Left kidney (tissue), 2 donors: ENCODE results near the gene CEBPG. TPM values are rescaled to one million over a fixed set of nuclear protein-coding genes. Genes with fewer than 3 reads are reported as not detected.

ENCODE experiments used
- DNase-seq: peaks from one replicate; pipeline ENCODE4 v3.0.0-alpha.2; 2013
- polyA plus RNA-seq: library from polyadenylated mRNA; unstranded; fragments of 120-200 nt; gene quantifications from one replicate; pipeline ENCODE4 v1.2.1, GENCODE V29; 2013; ENCODE audit not compliant: insufficient read length

The CEBPG gene
- polyA plus RNA-seq, 1 donor: 25.6 TPM

DNA sequence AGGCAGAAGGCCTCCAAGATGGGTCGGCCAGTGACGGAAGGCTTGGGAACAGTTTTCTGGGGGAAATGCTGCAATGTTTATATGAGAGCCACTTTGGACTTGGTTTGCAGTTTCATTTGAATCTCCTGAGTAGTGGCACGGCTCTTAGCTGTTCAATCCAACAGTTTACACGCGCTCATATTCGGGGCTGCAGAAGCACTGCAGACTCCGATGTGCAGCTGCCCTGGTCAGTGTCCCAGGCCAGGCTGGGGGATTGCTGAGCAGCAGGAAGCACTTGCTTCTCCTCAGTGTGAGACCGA is 31.7 kb downstream of the CEBPG start:
- no peak for DNase-seq

DNA sequence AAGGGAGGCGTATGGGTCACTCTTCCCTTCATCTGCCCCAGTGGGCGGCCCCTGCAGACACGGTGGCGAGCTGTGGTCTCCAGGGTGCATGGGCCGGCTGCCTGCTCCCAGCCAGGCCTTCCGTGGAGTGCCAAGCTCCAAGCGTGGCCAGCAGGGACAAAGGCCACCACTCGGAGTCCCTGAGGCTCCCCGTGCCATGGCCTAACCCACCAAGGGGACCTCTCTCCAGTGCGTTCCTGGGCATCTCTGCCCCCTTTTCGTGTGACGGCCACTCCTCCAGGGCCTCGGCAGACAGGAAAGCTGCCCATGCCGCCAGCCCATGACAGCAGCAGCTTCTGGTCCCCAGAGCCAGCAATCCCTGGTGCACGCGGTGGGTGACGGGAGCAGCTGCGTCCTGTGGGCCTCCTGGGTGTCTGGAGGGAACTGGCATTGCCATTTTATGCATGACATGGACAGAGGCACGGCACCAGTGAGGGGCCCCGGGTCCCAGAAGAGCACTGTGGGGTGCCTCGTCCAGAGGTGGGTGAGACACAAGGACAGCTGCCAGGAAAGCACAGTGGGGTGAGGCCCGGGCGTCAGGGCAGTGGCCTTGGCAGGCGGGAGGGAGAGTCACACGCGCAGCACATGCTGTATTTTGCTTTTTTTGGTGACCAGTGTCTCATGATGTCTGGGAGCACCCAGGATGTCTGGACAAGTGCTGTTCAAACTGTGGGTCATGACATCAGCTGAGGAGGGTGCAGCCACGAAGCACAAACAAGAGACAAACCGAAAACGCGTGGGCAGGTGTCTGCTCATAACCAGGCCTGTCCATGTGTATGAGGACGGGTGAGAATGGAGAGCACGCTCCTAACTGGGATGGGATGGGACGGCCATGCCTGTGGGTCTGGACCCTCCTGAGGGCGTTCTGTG is 32.3 kb downstream of the CEBPG start:
- DNase-seq: no peak

DNA sequence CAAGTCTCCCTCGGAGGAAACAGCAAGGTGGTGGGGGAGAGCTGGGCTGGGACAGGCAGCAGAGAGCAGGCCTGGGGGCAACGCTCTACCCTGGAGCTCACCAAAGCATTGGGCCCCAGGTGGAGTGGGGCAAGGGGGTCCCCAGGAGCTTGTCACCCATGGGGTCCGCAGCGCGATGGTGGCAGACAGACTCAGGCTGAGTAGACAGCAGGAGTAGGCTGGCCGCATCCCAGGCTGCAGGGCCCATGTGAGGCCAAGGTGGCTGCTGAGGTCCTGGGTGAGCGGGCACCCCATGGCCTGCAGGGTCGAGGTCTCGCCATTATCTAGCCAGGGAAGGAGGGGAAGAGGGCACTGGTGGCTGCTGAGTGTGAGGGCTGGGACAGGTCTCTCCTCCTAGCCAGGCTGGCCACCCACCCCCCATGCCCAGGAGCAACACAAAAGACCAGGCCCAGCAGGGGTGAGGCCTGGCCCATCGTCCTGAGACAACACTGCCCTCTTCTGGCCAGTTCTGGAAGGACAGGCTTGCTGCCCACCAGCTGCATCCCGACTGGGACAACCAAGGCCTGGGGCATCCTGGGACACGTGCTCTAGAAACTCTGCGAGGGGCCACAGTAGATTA is 33.1 kb downstream of the CEBPG start:
- DNase-seq: peak; percentile 42

DNA sequence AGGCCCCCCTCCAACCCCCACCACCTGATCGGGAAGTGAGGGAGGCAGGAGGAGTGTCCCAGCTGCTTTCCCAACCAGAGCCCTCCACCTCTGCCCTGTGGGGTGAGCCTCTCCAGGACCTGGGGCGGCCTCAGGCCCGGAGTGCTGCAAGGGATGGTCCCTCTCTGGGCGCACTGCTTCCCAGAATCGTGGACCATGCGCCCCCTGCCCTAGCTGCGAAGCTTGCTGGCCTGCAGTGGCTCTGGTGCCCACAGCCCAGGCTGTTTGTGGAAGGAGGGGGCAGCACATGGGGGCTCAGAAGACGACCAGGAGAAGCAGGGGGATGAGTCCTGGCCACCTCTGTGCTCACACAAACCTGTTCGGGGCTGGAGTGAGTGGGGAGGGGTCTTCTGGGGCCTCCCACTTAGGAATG is 33.6 kb downstream of the CEBPG start:
- no peak for DNase-seq

DNA sequence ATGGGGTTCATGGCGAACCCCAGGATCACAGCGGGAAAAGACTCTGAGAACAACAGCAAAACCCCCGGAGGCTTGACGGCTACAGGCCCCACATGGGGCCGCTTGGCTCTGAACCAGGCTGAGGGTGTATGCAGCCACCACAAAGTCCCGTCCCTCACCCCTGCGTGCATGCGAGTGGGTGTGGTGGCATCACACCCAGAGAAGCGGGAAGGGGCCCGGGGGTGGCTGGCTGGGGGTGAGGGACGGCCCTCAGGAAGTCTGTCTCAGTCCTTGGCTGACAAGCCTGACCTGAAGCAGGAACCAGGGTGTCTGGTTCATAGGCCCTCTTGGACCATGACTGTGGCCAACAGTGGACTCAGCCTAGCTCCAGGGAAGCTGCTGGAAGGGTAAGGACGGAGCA is 34.2 kb downstream of the CEBPG start:
- no peak for DNase-seq

DNA sequence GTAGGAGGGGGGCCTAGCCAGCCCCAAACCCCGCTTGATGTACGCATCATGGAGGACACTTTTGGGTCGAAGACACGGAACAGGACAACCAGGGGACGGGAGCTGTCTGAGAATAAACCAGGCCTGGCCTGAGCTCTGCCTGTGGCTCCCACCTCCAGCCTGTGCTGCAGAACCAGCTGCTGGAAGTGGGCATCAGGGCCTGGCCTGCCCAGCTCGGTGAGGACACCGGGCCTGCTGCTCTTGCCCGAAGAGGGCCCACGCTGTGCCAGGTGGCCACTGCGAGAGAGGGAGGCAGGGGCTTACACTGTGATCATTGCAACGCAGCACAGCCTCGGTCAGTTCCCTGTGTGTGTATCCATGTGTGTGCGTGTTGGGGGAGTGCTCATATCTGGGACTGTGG is 34.6 kb downstream of the CEBPG start:
- no peak for DNase-seq

DNA sequence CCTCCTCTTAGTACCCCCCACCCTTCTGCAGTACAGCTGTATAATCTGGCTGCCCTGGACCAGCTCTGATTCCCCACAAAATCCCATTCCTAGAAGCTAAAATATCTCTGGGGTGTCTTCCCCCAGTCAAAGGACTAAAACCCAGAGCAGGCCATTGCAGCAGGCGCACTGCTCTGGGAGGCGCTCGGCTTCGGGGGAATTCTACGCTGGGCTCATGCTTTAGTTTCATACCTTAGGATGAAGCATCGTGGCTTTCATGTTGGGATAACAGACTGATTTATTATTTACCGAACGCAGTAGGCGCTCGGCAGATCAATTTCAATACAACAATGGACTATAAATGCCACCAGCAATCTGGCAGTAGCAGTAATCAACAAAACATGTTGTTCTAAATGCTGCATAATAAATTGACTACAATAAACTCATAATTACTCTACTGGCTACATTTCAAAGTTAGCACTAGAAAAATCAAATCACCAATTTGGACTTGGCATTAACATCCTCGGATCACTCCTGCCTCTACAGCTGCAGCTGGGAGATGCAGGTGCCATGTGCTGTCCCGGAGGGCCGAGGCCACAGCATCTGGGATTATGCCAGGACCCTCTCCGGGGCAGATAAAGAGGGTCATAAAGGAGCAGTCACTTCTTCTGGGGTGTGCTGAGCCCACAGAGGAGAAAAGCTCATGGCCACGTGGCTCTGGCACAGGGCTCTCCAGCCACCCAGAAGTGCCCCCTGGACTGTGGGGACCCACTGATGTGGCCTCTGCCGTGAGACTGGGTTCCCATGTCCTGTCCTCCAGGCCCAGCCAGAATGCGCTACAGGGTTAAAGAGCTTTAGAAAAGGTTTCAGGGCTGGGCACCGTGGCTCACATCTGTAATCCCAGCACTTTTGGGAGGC is 35.3 kb downstream of the CEBPG start:
- no peak for DNase-seq

DNA sequence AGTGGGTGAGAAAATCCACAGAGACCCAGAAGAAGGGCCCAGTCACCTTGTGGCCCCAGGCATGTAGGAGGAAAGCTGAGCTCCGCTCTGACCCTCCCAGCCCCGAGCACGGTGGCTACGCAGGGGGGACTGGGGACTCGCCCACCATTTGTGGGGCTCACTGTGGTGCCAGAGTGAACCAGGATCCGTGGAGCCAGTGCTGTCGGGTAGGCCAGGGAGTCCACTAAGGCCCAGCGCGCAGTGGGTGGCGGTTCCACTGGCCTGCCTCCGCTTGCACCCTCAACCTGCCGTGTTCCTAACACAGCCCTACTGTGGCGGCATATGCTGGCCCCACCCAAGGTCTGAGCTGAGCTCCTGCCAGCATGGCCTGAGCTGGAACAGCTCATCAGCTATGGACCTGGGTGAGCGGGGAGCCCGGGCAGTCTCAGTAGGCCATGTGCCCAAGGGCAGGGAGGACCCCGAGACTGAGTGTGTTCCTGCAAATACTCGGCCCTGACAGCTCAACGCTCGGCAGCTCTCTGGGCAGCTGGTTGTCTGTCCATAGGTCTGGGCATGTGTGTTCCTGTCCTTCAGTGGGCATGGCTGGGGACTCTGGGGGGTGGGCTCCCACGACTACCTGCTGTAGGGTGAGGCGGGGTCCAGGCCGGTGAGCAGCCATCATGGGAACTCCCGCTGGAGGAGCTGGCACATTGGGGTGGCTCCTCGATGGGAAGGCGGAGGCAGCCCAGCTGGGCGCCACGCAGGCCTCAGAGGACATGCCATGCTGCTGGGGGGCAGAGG is 36.6 kb downstream of the CEBPG start:
- no peak for DNase-seq

DNA sequence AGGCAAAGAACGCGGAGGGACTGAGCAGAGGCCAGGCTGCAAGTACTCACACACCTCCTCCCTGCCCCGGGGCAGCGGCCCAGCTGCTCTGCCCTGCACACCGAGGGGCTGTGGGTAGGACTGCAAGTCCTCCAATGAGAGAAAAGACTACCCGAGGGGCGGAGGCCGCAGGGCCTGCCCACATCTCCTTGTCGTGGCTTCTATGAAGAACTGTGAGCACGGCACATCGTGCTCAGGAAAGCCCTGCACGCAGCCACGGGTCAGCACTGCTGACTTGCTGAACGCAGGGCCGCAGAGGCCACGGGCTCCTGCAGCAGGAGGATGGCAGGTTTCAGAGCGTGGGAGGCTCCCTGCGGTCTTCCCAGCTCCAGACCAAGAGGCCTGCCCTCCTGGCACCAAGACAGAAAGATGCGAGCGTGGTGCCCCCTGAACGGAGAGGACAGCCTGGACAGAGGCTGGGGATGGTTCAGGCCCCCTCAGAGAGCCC is 37.4 kb downstream of the CEBPG start:
- no peak for DNase-seq

DNA sequence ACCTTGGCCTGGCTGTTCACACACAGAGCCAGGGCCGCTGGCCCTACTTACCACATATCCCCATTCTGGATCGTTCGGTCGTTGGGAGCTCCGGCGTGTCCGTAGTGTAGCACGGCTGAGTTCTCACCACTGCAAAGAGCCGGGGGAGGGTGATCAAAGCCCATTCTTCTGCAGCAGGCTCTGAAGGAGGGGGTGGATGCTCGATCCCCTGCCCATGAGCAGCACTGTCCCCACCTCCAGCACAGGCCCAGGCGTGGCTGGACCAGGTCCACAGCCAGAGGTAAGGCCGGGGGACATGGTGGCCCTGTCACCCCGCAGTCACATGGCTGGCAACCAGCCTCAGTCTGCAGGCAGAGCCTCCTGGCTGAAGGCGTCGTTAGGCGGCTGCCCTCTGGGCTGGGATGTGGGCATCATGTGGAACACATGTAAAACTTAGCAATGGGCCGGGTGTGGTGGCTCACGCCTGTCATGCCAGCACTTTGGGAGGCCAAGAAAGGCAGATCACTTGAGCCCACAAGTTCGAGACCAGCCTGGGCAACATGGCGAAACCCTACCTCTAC is 38.2 kb downstream of the CEBPG start:
- no peak for DNase-seq

DNA sequence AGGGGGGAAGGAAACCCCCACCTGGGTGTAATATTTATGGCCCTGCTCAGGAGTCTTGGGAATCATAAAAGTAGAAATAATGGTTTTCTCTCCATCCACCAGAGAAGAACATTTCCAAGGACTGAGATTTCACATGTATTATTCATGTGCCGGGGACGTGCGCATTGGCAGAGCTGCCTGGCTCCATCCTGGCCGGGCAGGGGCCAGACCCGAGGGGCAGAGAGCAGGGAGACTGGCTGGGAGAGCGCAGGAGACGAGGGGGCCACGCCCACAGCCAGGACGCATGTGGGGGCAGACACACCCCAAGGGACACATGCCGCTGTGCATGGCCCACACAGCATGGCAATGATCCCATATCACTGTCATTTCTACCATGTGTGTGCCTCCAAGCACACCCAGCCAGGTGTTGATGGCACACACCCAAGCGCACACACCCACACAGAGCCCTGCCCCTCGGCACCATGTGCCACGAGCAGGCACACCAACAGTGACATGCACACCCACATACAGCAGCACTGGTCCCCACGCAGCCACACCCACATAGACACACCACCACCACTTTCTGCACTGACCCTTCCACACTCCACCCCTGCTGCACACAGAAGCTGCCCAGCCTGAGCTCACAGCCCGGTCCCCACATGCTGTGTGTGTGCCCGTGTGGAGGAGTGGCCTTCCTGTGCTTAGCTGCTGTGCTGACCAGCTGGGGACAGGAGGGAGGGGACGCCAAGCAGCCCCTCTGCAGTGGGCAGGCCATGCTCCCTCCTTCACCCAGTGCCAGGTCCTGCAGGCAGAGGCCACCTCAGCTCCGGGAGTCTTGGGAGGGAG is 39.3 kb downstream of the CEBPG start:
- DNase-seq: no peak

DNA sequence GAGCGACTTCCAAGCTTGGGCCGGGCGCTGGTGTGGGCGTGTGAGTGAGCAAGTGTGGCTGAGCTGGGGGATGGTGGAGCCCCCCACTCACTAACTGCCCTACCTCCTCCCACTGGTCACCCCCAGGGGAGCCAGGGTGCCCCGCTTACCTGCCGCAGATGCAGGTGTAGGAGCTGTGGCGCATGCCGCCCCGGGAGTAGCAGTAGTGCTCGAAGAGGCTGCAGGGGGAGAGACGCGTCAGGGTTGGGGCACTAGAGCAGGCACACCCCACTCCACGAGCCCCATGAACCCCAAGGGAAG is 39.9 kb downstream of the CEBPG start:
- no peak for DNase-seq

DNA sequence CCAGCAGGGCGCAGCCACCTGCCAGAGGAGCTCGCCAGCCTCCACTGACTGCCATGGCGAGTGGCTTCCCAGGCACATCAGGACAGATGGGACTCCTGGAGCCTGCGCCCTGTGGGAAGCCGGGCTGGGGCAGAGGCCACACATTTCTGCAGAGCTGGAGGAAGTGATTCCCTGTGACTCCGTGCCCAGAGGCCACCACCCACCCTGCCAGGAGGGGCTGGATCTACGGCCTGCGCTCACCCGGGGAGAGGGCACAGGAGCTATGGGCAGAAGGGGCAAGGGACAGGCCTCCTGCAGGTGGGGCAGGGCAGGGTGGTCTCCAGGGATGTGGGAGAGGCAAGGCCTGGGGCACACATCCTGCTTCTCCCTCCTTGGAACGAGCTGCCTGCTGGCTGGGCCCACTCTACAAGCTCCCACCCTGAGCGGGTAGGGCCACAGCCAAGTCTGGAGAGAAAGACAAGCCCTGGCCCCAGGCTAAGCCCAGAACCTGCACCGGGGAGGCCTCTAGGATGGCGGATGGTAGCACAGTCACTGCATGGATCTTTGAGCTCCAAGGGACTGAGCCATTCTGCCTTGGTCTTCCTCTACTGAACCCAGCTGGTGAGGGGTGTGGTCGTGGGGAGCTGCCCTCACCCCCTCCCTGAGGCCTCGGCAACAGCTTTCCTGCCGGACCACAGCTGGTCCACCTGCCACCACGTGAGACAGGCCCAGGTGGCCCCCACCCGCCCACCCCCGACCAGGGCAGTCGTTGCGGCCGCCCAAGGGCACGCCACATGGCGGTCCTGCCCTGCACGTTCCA is 40.6 kb downstream of the CEBPG start:
- no peak for DNase-seq

DNA sequence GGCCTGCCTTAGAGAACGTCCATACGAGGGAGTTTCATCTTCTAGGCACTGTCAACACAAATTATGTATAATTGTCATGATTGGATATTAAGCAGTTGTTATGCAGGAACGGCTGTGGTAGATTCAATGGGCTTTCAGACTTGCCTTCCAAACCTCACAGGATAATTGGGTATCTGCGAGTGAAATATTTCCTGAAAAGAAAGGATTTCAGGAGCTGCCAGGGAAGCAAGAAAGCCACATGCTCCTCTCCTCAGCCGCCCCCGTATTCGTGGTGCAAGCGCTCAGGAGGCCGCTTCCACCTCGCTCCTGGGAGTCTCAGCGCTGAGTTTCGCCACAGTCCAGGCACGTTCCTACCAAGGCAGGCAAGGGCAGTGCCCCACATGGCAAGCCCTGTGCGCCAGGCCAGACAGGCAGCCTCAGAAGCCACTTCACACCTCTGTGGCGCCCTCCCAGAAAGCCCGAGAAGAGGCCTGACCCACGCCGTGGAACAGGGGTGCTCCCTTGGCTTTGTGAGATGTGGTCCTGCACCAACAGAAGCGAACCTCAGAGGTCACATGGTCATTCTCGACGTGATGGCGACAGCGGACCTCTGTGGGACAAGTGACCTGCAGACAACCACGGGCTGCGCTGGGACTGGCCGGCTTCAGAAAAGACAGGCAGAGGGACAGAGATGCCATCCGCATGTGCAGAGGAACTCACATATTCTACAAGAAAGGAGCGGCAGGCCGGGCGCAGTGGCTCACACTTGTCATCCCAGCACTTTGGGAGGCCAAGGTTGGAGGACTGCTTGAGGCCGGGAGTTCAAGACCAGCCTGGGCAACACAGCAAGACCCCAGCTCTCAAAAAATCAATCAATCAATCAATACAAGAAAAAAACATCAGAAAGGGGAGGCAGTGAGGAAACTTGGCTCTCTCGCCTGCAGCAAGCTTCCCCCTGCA is 41.4 kb downstream of the CEBPG start:
- no peak for DNase-seq

DNA sequence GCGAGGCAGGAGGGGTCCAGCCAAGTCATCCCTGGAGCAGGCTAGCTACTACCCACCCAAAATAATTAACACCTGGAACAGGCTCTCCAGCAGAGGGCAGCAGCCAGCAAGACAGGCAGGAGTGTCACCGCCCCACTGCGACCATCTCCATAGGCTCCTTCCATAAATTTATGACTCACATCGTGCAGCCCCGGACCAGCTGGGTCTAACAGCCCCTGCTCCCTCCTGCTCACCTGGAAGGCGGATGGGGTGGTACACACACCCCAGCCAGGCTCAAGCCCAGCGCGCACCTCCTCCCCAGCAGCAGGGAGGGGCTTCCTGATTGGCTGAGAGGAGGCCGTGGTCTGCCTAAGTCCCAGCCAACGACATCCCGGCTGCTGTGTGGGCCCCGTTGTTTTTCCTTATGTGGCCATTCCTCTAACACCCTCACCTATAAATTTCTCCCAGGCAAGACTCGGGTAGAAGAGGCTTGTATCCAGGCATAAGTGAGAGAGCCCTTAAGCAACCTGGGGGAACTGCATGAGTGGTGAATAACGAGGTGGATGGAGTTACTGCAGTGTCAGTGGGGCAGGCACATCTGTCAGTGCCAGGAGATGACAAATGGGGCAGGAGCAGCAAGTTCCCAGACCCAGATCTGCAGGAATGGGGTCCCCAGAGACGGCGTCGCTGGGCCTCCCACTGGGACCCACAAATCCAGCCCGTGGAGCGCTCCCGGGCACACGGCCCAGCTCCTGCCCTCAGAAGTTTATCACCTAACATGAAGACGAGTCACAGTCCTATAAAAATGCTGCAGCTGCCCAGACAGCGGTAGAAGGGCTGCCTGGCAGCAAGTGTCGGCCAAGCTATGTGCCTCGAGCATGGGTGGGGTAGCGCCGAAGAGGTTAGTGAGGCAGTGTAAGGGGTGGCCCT is 43.1 kb downstream of the CEBPG start:
- DNase-seq: peak; percentile 49

DNA sequence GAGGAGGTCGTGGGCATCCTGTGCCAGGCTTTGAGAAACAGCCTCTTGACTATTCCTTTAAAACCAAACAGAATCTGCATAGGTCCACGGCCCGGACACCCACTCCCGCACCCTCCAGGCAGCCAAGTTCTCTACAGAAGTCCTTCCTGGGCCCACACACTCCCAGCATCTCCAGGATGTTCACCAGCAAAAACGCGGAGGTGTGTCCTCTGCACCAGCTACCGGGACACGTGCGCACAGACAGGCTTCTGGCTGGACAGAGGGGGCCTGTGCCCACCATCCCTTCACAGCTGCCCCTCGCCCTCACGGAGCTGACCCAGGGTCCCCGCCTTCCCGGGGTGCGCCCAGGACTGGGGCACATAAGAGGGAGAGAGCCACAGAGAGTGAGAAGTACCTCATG is 44.2 kb downstream of the CEBPG start:
- DNase-seq: no peak

DNA sequence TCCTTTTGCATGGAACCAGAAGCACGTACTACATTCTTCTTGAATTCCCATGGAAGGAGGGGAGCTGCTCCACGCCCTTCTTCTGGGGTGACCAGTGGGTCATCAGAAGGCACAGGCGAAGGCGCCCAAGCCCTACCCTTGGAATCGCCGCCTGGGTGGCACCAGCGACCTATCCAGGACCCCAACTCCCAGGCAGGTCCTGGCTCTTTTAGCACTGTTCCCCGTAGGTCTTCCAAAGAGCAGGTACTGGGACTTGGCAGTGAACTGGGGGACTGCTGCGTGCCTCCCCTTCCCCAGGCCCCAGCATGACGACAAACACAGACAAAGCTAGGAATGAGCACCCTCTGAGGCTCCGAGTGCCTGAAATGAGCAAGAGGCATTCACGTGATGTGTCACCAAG is 45.0 kb downstream of the CEBPG start:
- DNase-seq: no peak
